Psoas muscle (tissue), 8 donors: ENCODE results near the gene GORAB. TPM values are rescaled to one million over a fixed set of nuclear protein-coding genes. Genes with fewer than 3 reads are reported as not detected.
A peak's percentile ranks its signal among the peaks of the same experiment; 100 is the strongest.

ENCODE experiments used
- ATAC-seq, 4 donors: fragments of 200-7000 bp; cut with Tn5 transposase; one replicate each; pipeline ENCODE4 v1.9.1; 2020; ENCODE audit warnings: moderate library complexity in 3 of 4, mild to moderate bottlenecking in 2 of 4
- DNase-seq, 2 donors: peaks; one replicate each; pipeline ENCODE4 v3.0.0-alpha.2; 2020
- H3K27ac ChIP-seq: fragments of 200-600 bp; one replicate; pipeline ENCODE4 v1.8.0; 2022
- H3K27me3 ChIP-seq, 3 donors: fragments of 200-600 bp in 1 of 3; one replicate each; pipeline versions ENCODE4 v1.6.1 to v1.8.0; 2013 to 2022; ENCODE audit warnings: low read length in 2 of 3, mild to moderate bottlenecking in 2 of 3, moderate library complexity in 1 of 3; ENCODE audit not compliant: insufficient read depth in 3 of 3
- H3K36me3 ChIP-seq, 2 donors: fragments of 200-600 bp in 1 of 2; one replicate each; pipeline versions ENCODE4 v1.6.1 to v1.8.0; 2013 to 2022; ENCODE audit warnings: low read depth in 1 of 2, mild to moderate bottlenecking in 1 of 2, moderate library complexity in 1 of 2; ENCODE audit not compliant: insufficient read depth in 1 of 2
- H3K4me1 ChIP-seq: fragments of 200-600 bp; one replicate; pipeline ENCODE4 v1.8.0; 2022
- H3K4me3 ChIP-seq: fragments of 200-600 bp; one replicate; pipeline ENCODE4 v1.8.0; 2022; ENCODE audit warnings: mild to moderate bottlenecking
- H3K9me3 ChIP-seq: fragments of 200-600 bp; one replicate; pipeline ENCODE4 v1.8.0; 2022
- CTCF ChIP-seq: fragments of 200-600 bp; IDR thresholded peaks from one replicate; pipeline ENCODE4 v1.8.0; 2022; ENCODE audit warnings: antibody characterized with exemption
- WGBS, 3 donors: extraction: QIAGEN DNeasy Blood & Tissue Kit; methylation state at CpG; one replicate each; pipeline versions ENCODE4 v1.1.6 to v1.1.7; 2013; 5-methylcytosine and 5-hydroxymethylcytosine counted together
- intact Hi-C, 2 donors: fragments of 100-400 bp; cut with DNase I; formaldehyde crosslinking; loops; one replicate each; pipeline versions ENCODE4 v1.11.0 to v1.14.2; 2022
- polyA plus RNA-seq, 3 donors: library from polyadenylated mRNA; stranded (reverse); fragments of 200-250 nt; gene quantifications; one replicate each; pipeline ENCODE4 v1.2.3, GENCODE V29; 2013
- total RNA-seq, 4 donors: library from RNA; stranded (reverse); fragmentation: NEBNext Ultra II Directional in 2 of 4; extraction: Animal tissue kit (Norgen Biotek cat#: 25700) in 2 of 4; gene quantifications; one replicate each; pipeline versions ENCODE4 v1.2.1 to v1.2.4, GENCODE V29; 2021 to 2023
- donor health status: healthy with polysubstance abuse.
- donor health status: DM: no; HTN: no; CAD: no; lungs with moderate emphysema.
- donor health status: Bipolar disorder and iron deficiency.
- donor health status: healthy.
- donor health status: DM: yes; HTN: yes; CAD: no.
- donor health status: DM: no; HTN: no; CAD: no.
- donor health status: DM: no; HTN: no; CAD: no.
- donor health status: DM: yes; HTN: yes; CAD: no.

GORAB gene
- total and polyA plus RNA-seq, 7 donors, result 2.3 to 7.8 (median 2.6) TPM

GRCh38 chr1:170521818-170522217 is 10.1 kb upstream of the GORAB start:
- Histone ChIP-seq H3K4me1 (no peaks in the 10 kb centered on the region), H3K4me3 (no peak overlapping the region), H3K27ac (no peak overlapping the region), H3K27me3 (no peaks in the 10 kb centered on the region), H3K9me3 (no peaks in the 10 kb centered on the region), H3K36me3 (no peaks in the 10 kb centered on the region)
- intact Hi-C loops, result no loop called here
- ATAC-seq, result no peak
- TF ChIP-seq CTCF, result no peak
- DNase-seq, result no peak

- no peak for TF ChIP-seq CTCF
- WGBS, 3 donors, result 13 to 15% (median 13%) methylated on average over 28 to 29 of the region's 29 CpGs
- intact Hi-C loops, result loop anchor here (5.0 to 10.0 kb wide), 3 partner anchors 131 to 234 kb away; partner anchors contain the start of gene PRRX1 (in 1 of the 2)
- Histone ChIP-seq H3K9me3 (no peaks in the 10 kb centered on the region), H3K4me1 (peaks cover 5% of the 10 kb centered on the region), H3K27ac (peak overlapping the region; percentile 94), H3K36me3 (no peaks in the 10 kb centered on the region), H3K4me3 (peak overlapping the region; percentile 82), H3K27me3 (no peaks in the 10 kb centered on the region)
- ATAC-seq (peak in 2 of 4 donors; percentile 2 to 31), DNase-seq (peak in 1 of 2 donors; percentile 16)
Observed at GRCh38 chr1:170530972-170531757, 801 bp upstream of the GORAB start.

- WGBS, 3 donors, result 87 to 90% (median 88%) methylated on average over 3 of the region's 3 CpGs
- Histone ChIP-seq H3K36me3 (no peaks in the 10 kb centered on the region), H3K27me3 (no peaks in the 10 kb centered on the region), H3K9me3 (no peaks in the 10 kb centered on the region), H3K27ac (no peak overlapping the region), H3K4me3 (peak overlapping the region; percentile 82), H3K4me1 (peaks cover 21% of the 10 kb centered on the region)
- no peak for TF ChIP-seq CTCF
- no peak for ATAC-seq
- intact Hi-C loops, result loop anchor here (2.0 to 10.0 kb wide), 4 partner anchors 129 to 232 kb away; partner anchors contain the start of gene PRRX1 (in 2 of the 2)
- DNase-seq, result no peak
Observed at GRCh38 chr1:170533298-170533697, 1.3 kb downstream of the GORAB start.

- no peak overlapping the region for H3K27ac ChIP-seq
- intact Hi-C loops, result loop anchor here (5.0 to 10.0 kb wide), 3 partner anchors 128 to 230 kb away; partner anchors contain the start of gene PRRX1 (in 1 of the 2)
- no peak for ATAC-seq
- no peaks in the 10 kb centered on the region for H3K27me3 ChIP-seq
- no peak overlapping the region for H3K4me3 ChIP-seq
- WGBS, 3 donors, result 79 to 96% (median 86%) methylated on average over 6 of the region's 6 CpGs
- peaks cover 23% of the 10 kb centered on the region for H3K4me1 ChIP-seq
- no peak for DNase-seq
- H3K36me3 ChIP-seq, result peaks cover 0 to 8% of the 10 kb centered on the region in 2 donors
- no peaks in the 10 kb centered on the region for H3K9me3 ChIP-seq
- TF ChIP-seq CTCF, result no peak
Observed at GRCh38 chr1:170534626-170535147, 2.7 kb downstream of the GORAB start.
